Calu3 (cell line): ENCODE data around the gene DNHD1. TPM values are rescaled to one million over a fixed set of nuclear protein-coding genes. Genes with fewer than 3 reads are reported as not detected.

Experiments used
- BruUV-seq: library from RNA; stranded (reverse); fragments of 400-500 nt; replicated peaks from 2 replicates; lab custom pipeline; 2021; lab: Mats Ljungman, UMichigan
- CTCF ChIA-PET: fragments of 300-600 bp; sonication (Branson Sonifier 250); formaldehyde crosslinking; loops from one replicate; lab custom pipeline; 2022; ENCODE audit warnings: antibody characterized with exemption; lab: Charles Lee
- DNase-seq: peaks from one replicate; pipeline ENCODE4 v3.0.0; 2022
- H3K27ac Mint-ChIP-seq: one replicate; pipeline ENCODE4 v1.8.0; 2022; ENCODE audit warnings: mixed read lengths; ENCODE audit not compliant: unreplicated experiment
- H3K27me3 Mint-ChIP-seq: one replicate; pipeline ENCODE4 v1.8.0; 2022; ENCODE audit warnings: mixed read lengths; ENCODE audit not compliant: unreplicated experiment
- H3K36me3 Mint-ChIP-seq: one replicate; pipeline ENCODE4 v1.8.0; 2022; ENCODE audit warnings: mild to moderate bottlenecking, moderate library complexity, mixed read lengths; ENCODE audit not compliant: insufficient read depth, unreplicated experiment
- H3K4me1 Mint-ChIP-seq: one replicate; pipeline ENCODE4 v1.8.0; 2022; ENCODE audit warnings: mild to moderate bottlenecking, low read depth, mixed read lengths; ENCODE audit not compliant: unreplicated experiment
- H3K4me3 Mint-ChIP-seq: one replicate; pipeline ENCODE4 v1.8.0; 2022; ENCODE audit warnings: mild to moderate bottlenecking, low read depth, moderate library complexity, mixed read lengths; ENCODE audit not compliant: unreplicated experiment
- H3K9me3 Mint-ChIP-seq: one replicate; pipeline ENCODE4 v1.8.0; 2022; ENCODE audit warnings: low read depth, mixed read lengths; ENCODE audit not compliant: unreplicated experiment
- CTCF ChIP-seq: fragments of 200-600 bp; IDR thresholded peaks from one replicate; pipeline ENCODE4 v1.8.0; 2022; ENCODE audit warnings: antibody characterized with exemption; ENCODE audit not compliant: unreplicated experiment
- intact Hi-C: fragments of 100-400 bp; cut with micrococcal nuclease; formaldehyde crosslinking; loops from one replicate; pipeline ENCODE4 v1.10.0; 2022; ENCODE audit not compliant: unreplicated experiment
- total RNA-seq: library from RNA; stranded (reverse); gene quantifications from 2 replicates; pipeline ENCODE4 v1.2.3, GENCODE V29; 2022

Gene DNHD1
- total RNA-seq, 1 experiment from 2014 or later, result 41.2 TPM

GRCh38 chr11:6608726-6609501, 111.8 kb downstream of the DNHD1 start:
- no TSS peak for BruUV-seq
- Mint-ChIP-seq H3K9me3 (no peaks in the 10 kb centered on the region), H3K27me3 (no peaks in the 10 kb centered on the region), H3K27ac (peak overlapping the region; percentile 81), H3K4me1 (peaks cover 24% of the 10 kb centered on the region), H3K36me3 (peaks cover 11% of the 10 kb centered on the region), H3K4me3 (no peak overlapping the region)
- intact Hi-C loops, result no loop called here
- CTCF ChIA-PET, result no interaction called here
- DNase-seq, result no peak
- TF ChIP-seq CTCF, result no peak

GRCh38 chr11:6609502-6610015, 112.5 kb downstream of the DNHD1 start:
- no peak for DNase-seq
- CTCF ChIA-PET, result no interaction called here
- BruUV-seq, result no TSS peak
- H3K4me3 Mint-ChIP-seq, result no peak overlapping the region
- H3K27ac Mint-ChIP-seq, result peak overlapping the region; percentile 81
- peaks cover 24% of the 10 kb centered on the region for H3K4me1 Mint-ChIP-seq
- no peak for TF ChIP-seq CTCF
- H3K27me3 Mint-ChIP-seq, result no peaks in the 10 kb centered on the region
- peaks cover 11% of the 10 kb centered on the region for H3K36me3 Mint-ChIP-seq
- intact Hi-C loops, result loop anchor here (10.0 kb wide), 1 partner anchor 125 kb away; the partner anchor contains the start of genes ARFIP2 and TIMM10B
- no peaks in the 10 kb centered on the region for H3K9me3 Mint-ChIP-seq

- no peak overlapping the region for H3K4me3 Mint-ChIP-seq
- no peaks in the 10 kb centered on the region for H3K9me3 Mint-ChIP-seq
- no peaks in the 10 kb centered on the region for H3K27me3 Mint-ChIP-seq
- intact Hi-C loops, result loop anchor here (10.0 kb wide), 1 partner anchor 126 kb away; the partner anchor contains the start of genes ARFIP2 and TIMM10B
- peaks cover 11% of the 10 kb centered on the region for H3K36me3 Mint-ChIP-seq
- CTCF ChIA-PET, result no interaction called here
- peaks cover 24% of the 10 kb centered on the region for H3K4me1 Mint-ChIP-seq
- peak overlapping the region; percentile 81 for H3K27ac Mint-ChIP-seq
- DNase-seq, result no peak
- no peak for TF ChIP-seq CTCF
- TSS peak; percentile 44 for BruUV-seq
Measured at GRCh38 chr11:6610591-6610990, 113.5 kb downstream of the DNHD1 start.

GRCh38 chr11:6611092-6611962, 114.2 kb downstream of the DNHD1 start:
- TF ChIP-seq CTCF, result no peak
- CTCF ChIA-PET, result interaction anchor here (0.6 to 1.1 kb wide), 3 partner anchors 12 to 146 kb away, joined by 3 to 9 read pairs (median 3); partner anchors contain the start of gene MRPL17
- no TSS peak for BruUV-seq
- peaks cover 6% of the 10 kb centered on the region for H3K36me3 Mint-ChIP-seq
- H3K27ac Mint-ChIP-seq, result peak overlapping the region; percentile 81
- H3K4me3 Mint-ChIP-seq, result no peak overlapping the region
- H3K4me1 Mint-ChIP-seq, result peaks cover 24% of the 10 kb centered on the region
- H3K9me3 Mint-ChIP-seq, result no peaks in the 10 kb centered on the region
- no peak for DNase-seq
- H3K27me3 Mint-ChIP-seq, result no peaks in the 10 kb centered on the region
- intact Hi-C loops, result loop anchor here (10.0 kb wide), 1 partner anchor 127 kb away; the partner anchor contains the start of genes ARFIP2 and TIMM10B
